IPS DF 4.7 (cell line): ENCODE measurements around the gene MAMDC4.
"Not testable (repeated sequence)": the region's sequence is repeated elsewhere in the genome, so short reads cannot be mapped to it uniquely, and the experiment has no call there.

Source experiments
- DNase-seq: peaks from one replicate; pipeline ENCODE4 v3.0.0-alpha.2; 2013; ENCODE audit warnings: low spot score; ENCODE audit errors: extremely low read depth

MAMDC4 gene

DNA sequence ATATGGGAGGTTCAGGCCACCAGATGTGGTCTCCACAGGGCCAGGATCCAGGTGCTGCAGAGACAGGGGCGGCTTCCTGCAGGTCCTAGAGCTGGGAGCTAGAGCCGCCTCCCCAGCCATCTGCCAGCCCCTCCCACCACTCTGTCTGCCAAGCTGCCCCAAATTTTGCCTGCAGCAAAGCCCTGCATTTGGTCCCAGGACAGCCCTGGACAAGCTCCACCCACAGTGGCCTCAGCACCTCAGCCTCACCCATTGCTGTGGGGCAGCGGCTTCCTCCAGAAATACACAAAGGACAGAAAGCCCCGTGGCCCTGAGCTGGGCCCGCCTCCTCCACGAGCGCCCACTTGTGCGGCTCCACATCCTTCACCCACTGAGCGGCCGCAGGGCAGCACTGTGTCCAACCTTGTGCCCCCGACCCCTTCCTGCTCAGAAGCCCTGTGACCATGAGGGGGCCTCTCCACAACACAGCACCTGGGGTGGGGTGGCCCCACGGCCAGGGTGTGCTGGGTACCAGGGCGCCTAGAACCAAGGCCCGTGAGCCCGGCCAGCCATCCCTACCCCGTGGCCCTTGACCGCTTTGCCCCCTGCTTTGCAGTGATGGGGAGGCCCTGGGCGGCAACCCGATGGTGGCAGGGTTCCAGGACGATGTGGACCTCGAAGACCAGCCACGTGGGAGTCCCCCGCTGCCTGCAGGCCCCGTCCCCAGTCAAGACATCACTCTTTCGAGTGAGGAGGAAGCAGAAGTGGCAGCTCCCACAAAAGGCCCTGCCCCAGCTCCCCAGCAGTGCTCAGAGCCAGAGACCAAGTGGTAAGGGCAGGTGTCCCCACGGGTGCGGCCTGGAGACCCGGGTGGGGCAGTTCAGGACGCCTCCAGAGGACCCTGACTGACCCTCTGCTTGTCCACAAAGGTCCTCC lies 13.6 kb upstream of the MAMDC4 start:
- no peak for DNase-seq

GRCh38 chr9:136839229-136840139 lies 12.7 kb upstream of the MAMDC4 start:
- DNase-seq, result no peak

DNA sequence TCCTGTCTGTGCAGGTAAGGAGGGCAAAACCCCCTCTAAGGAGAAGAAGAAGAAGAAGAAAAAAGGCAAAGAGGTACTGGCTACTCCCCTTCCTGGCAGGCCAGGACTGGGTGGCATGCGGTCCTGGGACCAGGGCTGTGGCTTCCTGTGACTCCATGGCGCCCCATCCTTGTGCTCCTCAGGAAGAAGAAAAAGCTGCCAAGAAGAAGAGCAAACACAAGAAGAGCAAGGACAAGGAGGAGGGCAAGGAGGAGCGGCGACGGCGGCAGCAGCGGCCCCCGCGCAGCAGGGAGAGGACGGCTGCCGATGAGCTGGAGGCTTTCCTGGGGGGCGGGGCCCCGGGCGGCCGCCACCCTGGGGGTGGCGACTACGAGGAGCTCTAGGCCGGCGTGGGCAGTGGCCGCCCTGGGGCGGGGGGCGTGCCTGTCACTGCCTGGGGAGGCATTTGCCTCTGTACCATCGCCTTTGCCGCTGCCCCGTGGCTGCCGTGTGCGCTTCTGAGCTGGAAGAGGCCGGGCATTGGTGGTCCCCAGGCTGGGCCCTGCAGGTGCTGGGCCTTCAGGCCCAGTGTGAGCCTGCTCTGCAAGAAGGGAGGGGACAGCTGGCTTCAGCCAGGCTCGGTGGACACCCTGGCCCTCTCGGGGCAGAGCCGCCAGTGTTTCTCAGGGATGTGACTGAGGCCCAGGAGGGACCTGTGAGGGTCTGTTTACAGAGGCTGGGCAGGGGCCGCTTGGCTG lies 11.8 kb upstream of the MAMDC4 start:
- no peak for DNase-seq

DNA sequence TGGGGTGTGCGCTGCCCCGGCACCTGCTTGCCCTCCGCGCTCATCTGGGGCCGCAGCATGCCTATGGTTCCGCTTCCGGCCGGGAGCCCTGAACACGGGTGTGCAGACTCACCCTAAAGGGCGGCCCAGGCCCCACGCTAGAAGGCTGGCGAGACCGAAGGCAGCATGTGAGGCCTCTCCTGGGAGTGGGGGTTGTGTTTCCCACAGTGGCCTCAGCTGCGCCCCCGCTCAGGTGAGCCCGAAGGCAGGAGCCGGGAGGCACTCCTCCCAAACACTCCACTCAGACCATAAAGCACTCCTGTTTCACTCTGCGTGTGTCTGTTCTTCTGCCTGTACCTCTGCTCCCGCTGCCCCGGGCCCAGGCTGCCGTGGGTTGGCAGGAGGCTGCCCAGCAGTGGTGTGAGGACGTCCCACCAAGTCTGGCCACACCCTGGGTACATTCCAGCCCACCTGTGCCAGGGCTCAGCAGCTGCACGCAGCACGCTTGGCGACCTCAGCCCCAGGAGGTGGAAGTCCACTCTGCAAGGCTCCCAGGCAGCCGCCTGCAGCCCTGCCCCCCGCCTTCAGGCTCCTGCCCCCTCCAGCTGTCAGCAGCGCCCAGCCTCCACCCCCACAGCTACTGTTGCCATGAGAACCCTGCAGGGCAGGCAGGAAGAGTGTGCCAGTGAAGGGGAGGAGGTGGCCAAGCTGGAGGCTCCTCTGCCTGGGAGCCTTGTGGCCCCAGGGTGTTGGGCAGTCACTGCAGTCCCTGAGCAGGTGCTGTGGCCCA lies 11.1 kb upstream of the MAMDC4 start:
- no peak for DNase-seq

DNA sequence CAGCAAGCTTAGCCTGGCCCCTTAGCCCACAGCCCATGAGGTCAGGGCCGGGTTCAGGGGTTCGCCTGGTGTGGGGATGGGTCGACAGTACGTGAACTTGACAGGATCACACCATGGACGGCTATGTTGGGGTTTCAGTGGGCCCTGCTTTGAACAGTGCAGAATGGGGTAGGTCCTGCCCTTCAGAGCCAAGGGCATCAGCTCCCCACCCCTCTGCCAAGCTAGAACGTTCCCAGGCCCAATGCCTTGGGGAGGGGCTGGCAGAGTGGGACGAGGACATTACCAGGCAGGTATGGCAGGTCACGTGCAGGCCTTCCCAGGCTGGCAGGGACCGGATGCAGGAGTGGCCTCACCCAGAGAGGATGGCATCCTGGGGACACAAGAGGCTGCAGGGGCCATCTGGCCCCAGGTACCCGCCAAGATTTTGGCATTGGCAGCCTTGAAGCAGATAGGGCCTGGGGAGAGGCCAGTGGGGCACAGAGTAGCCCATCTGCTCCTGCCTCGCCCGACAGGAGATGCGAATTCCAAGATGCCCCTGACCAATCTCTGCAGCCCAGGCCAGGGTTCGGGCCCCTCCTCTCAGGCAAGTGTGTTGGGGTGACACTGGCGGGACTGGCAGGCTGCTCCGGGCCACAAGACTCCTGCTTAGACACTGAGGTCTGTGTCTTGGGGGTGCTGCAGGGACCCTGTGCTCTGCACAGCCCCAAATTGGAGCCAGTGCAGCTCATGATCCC lies 10.3 kb upstream of the MAMDC4 start:
- DNase-seq, result not testable (repeated sequence)

DNA sequence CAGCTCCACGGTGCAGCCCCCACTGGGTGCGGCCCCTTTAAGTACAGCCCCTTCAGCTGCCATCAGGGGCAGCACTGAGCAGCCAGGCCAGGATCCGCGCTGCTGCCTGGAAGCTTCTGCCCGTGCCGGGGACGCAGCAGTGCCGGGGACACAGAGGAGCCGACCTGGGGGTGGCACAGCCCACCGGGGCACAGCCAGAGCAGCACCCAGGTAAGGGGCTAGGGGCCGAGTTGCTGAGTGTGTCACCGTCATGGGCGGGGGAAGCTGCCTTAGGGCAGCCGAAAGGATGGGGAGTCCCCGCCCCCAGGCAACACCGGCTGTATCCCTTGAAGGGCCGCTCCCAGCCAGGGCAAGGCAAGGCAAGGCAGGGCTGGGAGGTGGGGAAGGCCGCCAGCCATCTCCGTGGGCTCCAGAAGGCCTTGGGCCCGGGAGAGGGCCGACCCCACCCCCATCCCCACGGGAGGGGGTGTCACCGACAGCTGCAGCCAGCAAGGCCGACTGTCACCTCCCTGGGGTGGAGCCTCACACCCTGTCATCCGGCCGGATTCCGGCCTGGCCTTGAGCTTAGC lies 9.7 kb upstream of the MAMDC4 start, which contains the start of gene AJM1:
AJM1 (plus strand) TSS at position 99 of the 569 bp plus-strand sequence. CDS start 1,937 bp downstream, outside the sequence.
- not testable (repeated sequence) for DNase-seq

DNA sequence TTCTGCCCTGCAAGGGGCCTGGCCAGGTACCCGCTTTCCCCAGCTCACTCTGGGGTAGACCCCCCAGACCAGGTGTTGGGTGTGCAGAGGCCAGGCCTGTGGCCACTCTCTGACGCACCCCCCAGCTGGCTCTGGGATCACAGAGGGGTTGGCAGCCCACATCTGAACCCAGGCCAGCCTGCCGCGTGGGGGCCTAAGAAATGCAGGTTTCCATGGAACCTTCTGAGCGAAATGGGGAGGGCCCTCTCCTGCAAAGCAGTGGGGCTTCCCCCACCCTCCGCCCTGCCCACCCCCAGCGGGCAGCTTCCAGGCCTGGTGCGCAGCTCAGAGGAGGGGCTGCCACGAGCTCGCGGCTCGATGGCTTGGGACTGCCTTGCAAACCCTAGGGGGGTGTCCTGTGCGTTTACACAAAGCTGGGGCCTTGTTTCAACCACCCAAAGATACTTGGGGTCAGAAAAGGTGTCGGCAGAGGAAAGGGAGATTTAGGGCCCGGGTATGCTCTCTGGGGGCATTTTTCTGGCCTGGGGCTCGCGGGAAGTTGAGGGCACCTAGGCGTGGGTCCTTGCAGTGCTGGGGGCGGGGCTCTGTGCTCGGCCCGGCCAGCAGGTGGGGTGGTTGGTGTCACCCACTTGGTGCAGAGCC lies 8.9 kb upstream of the MAMDC4 start:
- not testable (repeated sequence) for DNase-seq

DNA sequence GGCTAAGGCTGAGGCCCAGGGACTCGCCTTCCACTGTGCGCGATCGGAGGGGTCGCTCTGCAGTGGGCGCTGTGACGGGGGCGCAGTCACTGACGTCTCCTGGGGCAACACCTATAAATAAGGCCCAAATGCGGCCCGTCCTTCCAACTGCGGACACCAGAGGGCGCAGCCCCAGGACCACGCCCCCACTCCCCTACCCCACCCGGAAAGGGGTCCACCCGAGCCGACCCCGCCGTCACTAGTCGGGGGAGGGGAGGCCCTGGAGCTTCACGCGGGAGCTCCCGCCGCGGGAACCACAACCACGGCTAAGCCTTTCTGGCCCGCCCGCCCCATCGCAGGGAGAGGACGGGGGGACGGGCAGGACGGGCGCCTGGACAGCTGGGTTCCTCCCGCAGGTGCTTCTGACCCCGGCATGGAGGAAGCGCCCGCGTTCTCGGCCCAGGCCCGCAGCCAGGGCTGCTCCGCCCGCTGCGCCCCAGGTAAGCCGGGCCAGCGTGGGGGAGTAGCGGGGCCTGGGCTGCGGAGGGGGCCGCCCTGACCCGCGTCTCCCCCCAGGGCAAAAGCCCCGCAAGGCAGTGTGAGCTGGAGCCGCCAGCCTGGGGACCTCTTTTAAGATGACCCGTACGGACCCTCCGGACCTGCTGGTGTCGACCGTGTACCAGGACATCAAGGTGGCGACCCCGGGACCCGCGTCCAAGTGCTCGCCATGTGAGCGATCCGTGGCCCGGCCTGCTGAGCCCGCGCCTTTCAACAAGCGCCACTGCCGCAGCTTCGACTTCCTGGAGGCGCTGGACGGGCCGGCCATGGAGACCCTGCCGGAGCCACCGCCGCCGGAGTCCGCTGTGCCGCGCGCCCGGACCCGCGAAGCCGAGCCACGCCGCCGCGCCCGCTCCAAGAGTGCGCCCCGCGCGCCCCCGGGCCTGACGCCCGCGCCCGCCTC lies 8.1 kb upstream of the MAMDC4 start:
- DNase-seq, result not testable (repeated sequence)

- no peak for DNase-seq
These were observed 7.2 kb upstream of the MAMDC4 start for GRCh38 chr9:136844761-136845464.

- DNase-seq, result no peak
These were observed 6.5 kb upstream of the MAMDC4 start for GRCh38 chr9:136845465-136846260.

DNA sequence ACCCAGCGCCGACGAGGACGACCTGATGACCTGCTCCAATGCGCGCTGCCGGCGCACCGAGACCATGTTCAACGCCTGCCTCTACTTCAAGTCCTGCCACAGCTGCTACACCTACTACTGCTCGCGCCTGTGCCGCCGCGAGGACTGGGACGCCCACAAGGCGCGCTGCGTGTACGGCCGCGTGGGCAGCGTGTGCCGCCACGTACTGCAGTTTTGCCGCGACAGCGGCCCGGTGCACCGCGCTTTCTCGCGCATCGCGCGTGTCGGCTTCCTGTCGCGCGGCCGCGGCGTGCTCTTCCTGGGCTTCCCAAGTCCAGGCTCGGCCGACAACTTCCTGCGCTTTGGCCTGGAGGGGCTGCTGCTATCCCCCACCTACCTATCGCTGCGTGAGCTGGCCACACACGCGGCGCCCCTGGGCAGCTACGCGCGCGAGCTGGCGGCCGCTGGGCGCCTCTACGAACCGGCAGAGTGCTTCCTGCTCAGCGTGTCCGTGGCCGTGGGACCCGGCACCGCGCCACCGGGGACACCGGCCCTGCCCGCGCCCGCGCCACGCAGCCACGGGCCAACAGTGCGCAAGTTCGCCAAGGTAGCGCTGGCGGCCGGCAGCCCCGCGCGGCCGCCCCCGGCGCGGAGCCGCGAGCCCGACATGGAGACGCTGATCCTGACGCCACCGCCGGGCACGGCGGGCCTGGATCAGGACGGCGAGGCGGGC lies 5.6 kb upstream of the MAMDC4 start:
- no peak for DNase-seq

- no peak for DNase-seq
These were observed 4.9 kb upstream of the MAMDC4 start for GRCh38 chr9:136847088-136847825.

DNA sequence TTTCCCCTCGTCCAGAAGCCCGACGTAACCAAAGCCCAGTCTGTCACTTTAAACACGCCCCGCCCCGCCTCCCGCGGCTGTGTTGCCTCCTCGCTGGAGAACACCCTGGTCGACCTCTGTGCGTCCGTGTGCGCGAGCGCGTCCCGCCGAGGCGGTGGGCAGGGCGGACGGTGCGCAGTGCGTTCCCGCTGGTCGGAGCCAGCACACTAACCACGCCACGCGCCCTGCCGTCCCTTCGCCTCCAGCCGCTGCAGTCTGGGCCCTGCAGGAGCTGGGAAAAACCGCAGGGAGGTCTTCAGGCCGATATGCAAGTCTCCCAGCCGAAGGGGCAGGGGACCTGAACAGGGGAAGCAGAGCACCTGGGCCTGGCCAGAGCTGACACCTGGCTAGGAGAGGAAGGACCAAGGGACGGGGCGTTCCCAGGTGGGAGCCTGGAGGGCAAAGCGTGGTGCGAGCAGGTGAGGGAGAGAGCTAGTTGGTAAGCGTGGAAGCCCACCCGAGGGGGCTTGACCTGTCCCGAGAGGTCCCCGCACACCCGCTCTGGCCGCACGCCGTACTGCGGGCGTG lies 4.2 kb upstream of the MAMDC4 start:
- DNase-seq, result no peak

DNA sequence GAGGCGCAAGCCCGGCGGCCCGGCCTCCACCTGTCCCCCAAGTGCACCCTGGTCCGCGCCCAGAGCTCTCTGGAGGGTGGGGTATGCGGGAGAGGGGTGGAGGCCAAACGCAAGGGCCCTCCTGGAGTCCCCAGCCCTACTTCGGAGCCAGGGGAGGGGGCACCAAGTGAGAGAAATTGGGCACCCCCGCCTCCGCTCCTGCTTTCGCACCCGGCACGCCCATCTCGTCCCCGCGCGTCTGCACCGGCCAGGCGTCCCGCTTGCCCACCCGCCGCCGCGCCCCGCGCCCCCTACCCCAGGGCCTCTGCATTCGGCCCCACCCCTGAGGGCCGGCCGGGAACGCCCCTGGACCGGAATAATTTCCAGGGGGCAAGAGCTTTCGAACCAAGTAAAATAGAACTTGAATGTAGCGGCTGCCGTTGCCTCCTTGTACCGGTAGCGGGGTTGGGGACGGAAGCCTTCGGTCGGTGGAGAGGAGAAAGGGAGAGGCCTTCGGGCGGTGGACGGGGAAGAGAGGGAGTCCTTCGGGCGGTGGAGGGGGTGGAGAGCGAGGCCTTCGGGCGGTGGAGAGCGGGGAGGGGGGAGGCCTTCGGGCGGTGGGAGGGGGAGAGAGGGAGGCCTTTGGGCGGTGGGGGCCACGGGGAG lies 3.6 kb upstream of the MAMDC4 start:
- DNase-seq, result no peak
